ENCODE results near the gene SYCP2.

SYCP2 gene

DNA sequence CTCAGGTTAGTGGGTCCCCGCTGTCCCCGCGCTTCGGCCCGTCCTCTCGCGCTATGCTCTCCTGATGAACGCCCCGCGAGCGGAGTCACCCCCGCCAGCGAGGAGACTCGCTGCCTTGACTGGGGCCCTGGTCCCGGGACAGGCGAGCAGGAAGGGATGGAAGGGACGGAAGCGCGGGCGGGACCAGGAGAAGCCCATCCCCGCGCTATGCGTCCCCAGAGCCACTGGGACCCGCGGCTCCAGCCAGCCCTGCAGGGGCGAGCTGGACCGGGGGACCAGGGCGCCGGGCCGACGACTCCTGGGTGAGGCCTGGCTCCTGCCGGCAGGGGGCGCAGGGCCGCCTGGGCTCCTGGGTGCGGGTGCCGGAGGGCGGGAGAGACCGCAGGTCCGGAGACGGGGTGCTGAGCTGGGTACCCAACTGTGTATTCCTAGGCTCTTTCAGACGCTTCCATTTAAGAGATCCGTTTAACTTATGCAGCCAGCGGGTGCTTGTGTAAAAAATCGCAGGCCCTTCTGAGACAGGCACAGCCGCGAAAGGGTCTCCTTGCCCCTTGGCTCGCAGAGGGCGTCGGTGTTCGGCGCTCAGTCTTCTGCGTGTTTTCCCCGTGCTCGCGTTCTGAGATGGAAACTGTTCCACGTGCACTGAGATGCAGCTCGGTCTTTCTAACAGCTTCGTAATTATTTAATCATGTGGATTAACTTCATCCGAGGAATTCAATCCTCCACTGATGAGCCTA is 580 bp upstream of the SYCP2 start:
- TF ChIP-seq EZH2 (optimal IDR thresholded peaks at IDR 0.05; ENCODE audit: low read depth, low read length) (no peak), EZH2phosphoT487 (IDR thresholded peaks at IDR 0.05; ENCODE audit: low read length) (no peak), CTCF (IDR thresholded peaks at IDR 0.05; ENCODE audit: low read length) (peak; percentile 61)
- 0 out of 2 replicates have a peak, but pooled peaks cover 4% of the 10 kb centered on the region for H3F3A ChIP-seq (ENCODE audit: insufficient read depth, low read length)
- H3K9me2 ChIP-seq (replicated peaks; ENCODE audit: insufficient read depth, low read length): no peaks in the 10 kb centered on the region
- H3K4me1 ChIP-seq (ENCODE audit: low read length): peaks cover 11% of the 10 kb centered on the region
- H4K20me1 ChIP-seq (ENCODE audit: insufficient read depth, low read length): no peaks in the 10 kb centered on the region
- H3K36me3 ChIP-seq (replicated peaks; ENCODE audit: insufficient read depth, low read length): no peaks in the 10 kb centered on the region
- no peak overlapping the region; the same call in 1 of the 2 replicates for H3K9ac ChIP-seq (ENCODE audit: low read length)
- peak; percentile 43 for DNase-seq
- H3K4me2 ChIP-seq (ENCODE audit: low read depth, low read length): peak overlapping the region; percentile 44; the same call in 1 of the 2 replicates
- H2AFZ ChIP-seq (ENCODE audit: low read length): peak overlapping the region; percentile 49
- H3K27ac ChIP-seq (ENCODE audit: low read length): no peak overlapping the region
- H3K27me3 ChIP-seq (replicated peaks; ENCODE audit: insufficient read depth, low read length): no peaks in the 10 kb centered on the region
- no peaks in the 10 kb centered on the region for H3K9me3 ChIP-seq (replicated peaks; ENCODE audit: insufficient read depth, low read length)
- peak overlapping the region; percentile 57 for H3K4me3 ChIP-seq (ENCODE audit: low read length)
- 0 out of 2 replicates have a peak, but pooled peaks cover under 1% of the 10 kb centered on the region for H3K79me2 ChIP-seq (ENCODE audit: low read length)

- no peak overlapping the region for H2AFZ ChIP-seq (ENCODE audit: low read length)
- no peak overlapping the region for H3K27ac ChIP-seq (ENCODE audit: low read length)
- H4K20me1 ChIP-seq (ENCODE audit: insufficient read depth, low read length): no peaks in the 10 kb centered on the region
- no peak overlapping the region for H3K4me3 ChIP-seq (ENCODE audit: low read length)
- no peak for DNase-seq
- H3K79me2 ChIP-seq (ENCODE audit: low read length): no peaks in the 10 kb centered on the region
- no peaks in the 10 kb centered on the region for H3K9me2 ChIP-seq (replicated peaks; ENCODE audit: insufficient read depth, low read length)
- 0 out of 2 replicates have a peak, but pooled peaks cover 5% of the 10 kb centered on the region for H3F3A ChIP-seq (ENCODE audit: insufficient read depth, low read length)
- TF ChIP-seq EZH2 (optimal IDR thresholded peaks at IDR 0.05; ENCODE audit: low read depth, low read length) (no peak), CTCF (IDR thresholded peaks at IDR 0.05; ENCODE audit: low read length) (no peak), EZH2phosphoT487 (IDR thresholded peaks at IDR 0.05; ENCODE audit: low read length) (no peak)
- H3K4me1 ChIP-seq (ENCODE audit: low read length): peaks cover 23% of the 10 kb centered on the region
- H3K9ac ChIP-seq (ENCODE audit: low read length): no peak overlapping the region
- H3K9me3 ChIP-seq (replicated peaks; ENCODE audit: insufficient read depth, low read length): no peaks in the 10 kb centered on the region
- H3K27me3 ChIP-seq (replicated peaks; ENCODE audit: insufficient read depth, low read length): no peaks in the 10 kb centered on the region
- no peak overlapping the region for H3K4me2 ChIP-seq (ENCODE audit: low read depth, low read length)
- H3K36me3 ChIP-seq (replicated peaks; ENCODE audit: insufficient read depth, low read length): no peaks in the 10 kb centered on the region
Observed at GRCh38 chr20:59932616-59933295, 681 bp downstream of the SYCP2 start.

DNA sequence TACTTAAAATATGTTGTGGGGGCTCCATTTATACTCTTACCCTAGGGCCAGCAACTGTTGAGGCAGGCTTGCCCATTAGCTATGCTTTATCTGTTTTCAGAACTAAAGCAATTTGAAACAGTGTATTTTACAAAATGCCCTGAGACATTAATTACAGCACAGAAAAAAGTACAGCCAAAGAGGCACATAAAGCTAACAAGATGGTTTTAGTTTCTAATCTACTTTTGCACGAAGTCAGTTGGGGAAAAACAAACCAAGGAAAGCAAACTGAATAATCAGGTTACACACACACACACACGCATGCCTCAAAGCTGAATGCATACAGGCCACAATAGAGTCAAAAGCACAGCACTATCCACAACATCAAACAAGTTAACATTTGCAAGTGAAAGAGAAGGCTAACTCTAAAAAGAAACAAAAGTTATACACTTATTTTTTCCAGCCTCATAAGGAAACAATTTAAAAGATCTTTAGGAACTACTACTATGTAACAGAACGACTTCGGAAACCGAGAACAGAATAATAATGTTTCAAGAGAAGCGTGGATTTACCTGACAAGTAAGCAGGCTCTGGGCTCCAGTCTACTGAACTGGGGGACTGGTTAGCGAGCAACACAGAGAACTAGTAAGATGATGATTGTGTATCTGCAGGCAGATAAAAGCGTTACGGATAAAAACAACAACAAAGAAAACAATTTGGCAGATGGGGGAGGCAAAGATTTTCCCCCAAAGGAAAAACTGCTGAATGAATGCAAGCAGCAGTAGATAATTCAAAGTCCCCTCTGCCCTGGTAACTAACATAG is 1.7 kb downstream of the SYCP2 start:
- Histone ChIP-seq H3K9me3 (replicated peaks; ENCODE audit: insufficient read depth, low read length) (no peaks in the 10 kb centered on the region), H3F3A (ENCODE audit: insufficient read depth, low read length) (0 out of 2 replicates have a peak, but pooled peaks cover 5% of the 10 kb centered on the region), H3K27ac (ENCODE audit: low read length) (no peak overlapping the region), H3K36me3 (replicated peaks; ENCODE audit: insufficient read depth, low read length) (no peaks in the 10 kb centered on the region), H3K4me2 (ENCODE audit: low read depth, low read length) (no peak overlapping the region), H3K9ac (ENCODE audit: low read length) (no peak overlapping the region), H2AFZ (ENCODE audit: low read length) (no peak overlapping the region), H3K9me2 (replicated peaks; ENCODE audit: insufficient read depth, low read length) (no peaks in the 10 kb centered on the region), H3K4me1 (ENCODE audit: low read length) (peaks cover 29% of the 10 kb centered on the region), H4K20me1 (ENCODE audit: insufficient read depth, low read length) (no peaks in the 10 kb centered on the region), H3K79me2 (ENCODE audit: low read length) (no peaks in the 10 kb centered on the region), H3K27me3 (replicated peaks; ENCODE audit: insufficient read depth, low read length) (no peaks in the 10 kb centered on the region), H3K4me3 (ENCODE audit: low read length) (no peak overlapping the region)
- TF ChIP-seq EZH2 (optimal IDR thresholded peaks at IDR 0.05; ENCODE audit: low read depth, low read length) (no peak), EZH2phosphoT487 (IDR thresholded peaks at IDR 0.05; ENCODE audit: low read length) (no peak), CTCF (IDR thresholded peaks at IDR 0.05; ENCODE audit: low read length) (no peak)
- DNase-seq: no peak
